ENCODE data around the gene TSSK6.
A peak's percentile ranks its signal among the peaks of the same experiment; 100 is the strongest.

Gene TSSK6

DNA sequence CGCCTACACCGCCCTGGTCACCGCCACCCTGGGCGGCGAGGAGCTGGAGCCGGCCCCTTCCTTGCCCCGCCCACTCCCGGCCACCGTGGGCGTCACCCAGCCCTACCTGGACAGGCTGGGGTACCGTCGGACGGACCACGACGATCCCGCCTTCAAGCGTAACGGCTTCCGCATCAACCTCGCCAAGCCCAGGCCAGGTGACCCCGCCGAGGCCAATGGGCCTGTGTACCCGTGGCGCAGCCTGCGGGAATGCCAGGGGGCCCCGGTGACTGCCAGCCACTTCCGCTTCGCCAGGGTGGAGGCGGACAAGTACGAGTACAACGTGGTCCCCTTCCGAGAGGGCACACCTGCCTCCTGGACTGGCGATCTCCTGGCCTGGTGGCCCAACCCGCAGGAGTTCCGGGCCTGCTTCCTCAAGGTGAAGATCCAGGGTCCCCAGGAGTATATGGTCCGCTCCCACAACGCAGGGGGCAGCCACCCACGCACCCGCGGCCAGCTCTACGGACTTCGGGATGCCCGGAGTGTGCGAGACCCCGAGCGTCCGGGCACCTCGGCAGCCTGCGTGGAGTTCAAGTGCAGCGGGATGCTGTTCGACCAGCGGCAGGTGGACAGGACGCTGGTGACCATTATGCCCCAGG, 29.7 kb upstream of the TSSK6 start:
- DNase-seq (ENCODE audit: low read depth) = no peak

DNA sequence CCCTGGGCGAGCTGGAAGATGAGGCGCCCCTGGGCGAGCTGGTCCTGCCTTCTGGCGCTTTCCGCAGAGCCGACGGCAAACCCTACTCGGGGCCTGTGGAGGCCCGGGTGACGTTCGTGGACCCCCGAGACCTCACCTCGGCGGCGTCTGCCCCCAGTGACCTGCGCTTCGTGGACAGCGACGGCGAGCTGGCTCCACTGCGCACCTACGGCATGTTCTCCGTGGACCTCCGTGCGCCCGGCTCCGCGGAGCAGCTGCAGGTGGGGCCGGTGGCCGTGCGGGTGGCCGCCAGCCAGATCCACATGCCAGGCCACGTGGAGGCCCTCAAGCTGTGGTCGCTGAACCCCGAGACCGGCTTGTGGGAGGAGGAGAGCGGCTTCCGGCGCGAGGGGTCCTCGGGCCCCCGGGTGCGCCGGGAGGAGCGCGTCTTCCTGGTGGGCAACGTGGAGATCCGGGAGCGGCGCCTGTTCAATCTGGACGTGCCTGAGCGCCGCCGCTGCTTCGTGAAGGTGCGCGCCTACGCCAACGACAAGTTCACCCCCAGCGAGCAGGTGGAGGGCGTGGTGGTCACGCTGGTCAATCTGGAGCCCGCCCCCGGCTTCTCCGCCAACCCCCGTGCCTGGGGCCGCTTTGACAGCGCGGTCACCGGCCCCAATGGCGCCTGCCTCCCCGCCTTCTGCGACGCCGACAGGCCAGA, 29.1 kb upstream of the TSSK6 start:
- DNase-seq (ENCODE audit: low read depth) = no peak

DNA sequence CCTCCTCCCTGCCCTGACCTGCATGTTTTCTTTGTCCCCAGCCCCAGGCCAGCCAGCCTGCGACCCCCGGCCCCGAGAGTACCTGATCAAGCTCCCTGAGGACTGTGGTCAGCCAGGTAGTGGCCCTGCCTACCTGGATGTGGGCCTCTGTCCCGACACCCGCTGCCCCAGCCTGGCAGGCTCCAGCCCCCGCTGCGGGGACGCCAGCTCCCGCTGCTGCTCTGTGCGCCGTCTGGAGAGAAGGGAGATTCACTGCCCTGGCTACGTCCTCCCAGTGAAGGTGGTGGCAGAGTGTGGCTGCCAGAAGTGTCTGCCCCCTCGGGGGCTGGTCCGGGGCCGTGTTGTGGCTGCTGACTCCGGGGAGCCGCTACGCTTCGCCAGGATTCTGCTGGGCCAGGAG, 28.3 kb upstream of the TSSK6 start:
- DNase-seq (ENCODE audit: low read depth) = no peak

DNA sequence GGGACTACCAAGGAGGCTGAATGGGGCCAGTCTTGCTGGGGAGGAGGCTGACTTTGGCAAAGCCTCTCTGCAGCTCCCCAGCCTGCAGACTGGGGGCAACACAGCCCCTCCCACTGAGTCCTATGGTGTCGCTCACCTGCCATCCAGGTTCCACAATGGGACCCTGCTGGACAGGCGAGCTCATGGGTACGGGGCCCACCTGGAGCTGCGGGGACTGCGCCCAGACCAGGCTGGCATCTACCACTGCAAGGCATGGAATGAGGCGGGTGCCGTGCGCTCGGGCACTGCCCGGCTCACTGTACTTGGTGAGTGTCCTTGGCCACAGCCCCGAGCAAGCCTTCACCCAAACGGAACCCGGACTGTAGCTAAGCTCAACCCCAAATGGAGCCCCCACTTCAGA, 27.8 kb upstream of the TSSK6 start:
- no peak for DNase-seq (ENCODE audit: low read depth)

DNA sequence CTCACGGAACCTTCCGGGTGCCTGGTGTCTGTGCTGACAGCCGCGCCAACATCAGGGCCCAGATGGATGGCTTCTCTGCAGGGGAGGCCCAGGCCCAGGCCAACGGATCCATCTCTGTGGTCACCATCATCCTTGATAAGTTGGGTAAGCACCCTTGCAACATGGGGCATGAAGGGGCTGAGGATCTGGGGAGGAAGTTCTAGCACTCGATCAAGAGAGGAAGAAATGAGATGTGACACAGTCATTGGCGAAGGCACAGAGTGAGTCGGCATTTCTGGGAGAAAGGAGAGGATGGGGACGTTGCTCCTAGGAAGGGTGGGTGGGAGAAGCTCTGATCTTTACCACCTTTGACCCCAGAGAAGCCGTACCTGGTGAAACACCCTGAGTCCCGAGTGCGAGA, 27.2 kb upstream of the TSSK6 start:
- no peak for DNase-seq (ENCODE audit: low read depth)

DNA sequence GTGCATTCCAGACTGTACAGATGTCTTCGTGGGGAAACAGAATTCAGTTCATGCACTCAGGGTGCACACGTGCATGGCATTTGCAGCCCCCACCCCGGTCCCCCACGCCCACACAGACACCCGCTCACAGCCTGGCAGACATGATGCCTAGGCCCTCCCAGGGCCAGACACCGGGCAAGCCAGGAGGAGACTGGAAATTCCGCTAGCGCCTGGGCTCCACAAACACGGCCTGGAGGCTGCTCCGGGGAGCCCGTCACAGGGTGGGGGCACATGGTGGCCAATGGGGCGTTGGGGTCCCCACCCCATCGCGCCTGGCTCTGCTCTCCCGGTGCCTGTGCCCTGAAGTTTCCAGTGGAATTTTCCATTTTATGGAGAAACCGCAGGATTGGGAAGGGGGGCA, 26.3 kb upstream of the TSSK6 start:
- DNase-seq (ENCODE audit: low read depth) = no peak

DNA sequence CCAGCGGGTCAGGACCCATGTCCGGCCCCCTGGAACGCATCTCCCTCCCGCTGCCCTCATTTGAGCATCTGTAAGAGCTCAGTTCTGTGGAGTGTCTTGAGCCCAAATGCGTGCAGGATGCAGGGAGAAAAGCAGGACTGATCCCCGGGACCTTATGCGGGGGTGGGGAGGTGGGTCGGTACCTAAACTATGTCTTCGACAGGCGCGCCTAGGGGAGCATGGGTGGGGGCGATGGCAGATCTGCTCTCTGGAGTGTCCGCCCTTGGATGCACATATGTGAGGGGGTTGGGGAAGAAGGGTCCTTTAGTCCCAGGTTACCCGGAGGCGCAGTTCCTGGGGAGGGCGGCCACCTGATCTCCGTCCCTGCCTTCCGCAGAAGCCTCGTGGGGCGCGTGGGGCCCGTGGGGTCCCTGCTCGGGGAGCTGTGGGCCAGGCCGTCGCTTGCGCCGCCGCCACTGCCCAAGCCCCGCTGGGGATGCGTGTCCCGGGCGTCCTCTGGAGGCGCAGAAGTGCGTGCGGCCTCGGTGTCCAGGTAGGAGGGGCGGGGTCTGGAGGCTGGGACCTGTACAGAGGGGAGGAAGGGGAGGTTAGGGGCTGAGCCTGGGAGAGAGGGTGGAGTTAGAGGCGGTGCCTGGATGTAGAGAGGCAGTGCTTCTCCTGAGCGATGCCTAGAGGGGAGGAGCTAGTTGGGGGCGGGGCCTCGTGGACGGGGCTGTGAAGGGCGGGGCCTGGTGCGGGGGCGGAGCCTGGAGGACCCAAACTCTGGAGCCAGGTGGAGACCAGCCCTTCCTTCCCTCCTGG, 25.6 kb upstream of the TSSK6 start:
- peak; percentile 60 for DNase-seq (ENCODE audit: low read depth)

DNA sequence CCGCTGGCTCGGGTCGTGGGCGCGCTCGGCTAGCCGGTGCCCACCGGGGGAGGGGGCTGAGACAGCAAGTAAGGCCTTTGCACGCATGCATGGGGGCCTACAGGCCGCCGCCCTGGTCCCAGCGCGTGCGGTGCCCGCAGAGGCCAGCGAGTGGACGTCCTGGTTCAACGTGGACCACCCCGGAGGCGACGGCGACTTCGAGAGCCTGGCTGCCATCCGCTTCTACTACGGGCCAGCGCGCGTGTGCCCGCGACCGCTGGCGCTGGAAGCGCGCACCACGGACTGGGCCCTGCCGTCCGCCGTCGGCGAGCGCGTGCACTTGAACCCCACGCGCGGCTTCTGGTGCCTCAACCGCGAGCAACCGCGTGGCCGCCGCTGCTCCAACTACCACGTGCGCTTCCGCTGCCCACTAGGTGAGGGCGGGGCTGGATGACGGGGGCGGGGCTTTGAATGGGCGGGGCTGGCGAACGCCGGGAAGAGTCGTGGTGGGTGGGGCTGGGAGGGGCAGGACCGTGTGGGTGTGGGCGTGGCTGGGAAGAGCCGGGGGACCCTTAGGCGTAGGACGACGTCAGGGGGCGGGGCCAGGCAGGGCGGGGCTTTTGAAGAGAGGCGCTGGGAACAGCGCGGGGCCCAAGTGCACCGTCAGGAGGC, 24.8 kb upstream of the TSSK6 start:
- peak; percentile 58 for DNase-seq (ENCODE audit: low read depth)

DNA sequence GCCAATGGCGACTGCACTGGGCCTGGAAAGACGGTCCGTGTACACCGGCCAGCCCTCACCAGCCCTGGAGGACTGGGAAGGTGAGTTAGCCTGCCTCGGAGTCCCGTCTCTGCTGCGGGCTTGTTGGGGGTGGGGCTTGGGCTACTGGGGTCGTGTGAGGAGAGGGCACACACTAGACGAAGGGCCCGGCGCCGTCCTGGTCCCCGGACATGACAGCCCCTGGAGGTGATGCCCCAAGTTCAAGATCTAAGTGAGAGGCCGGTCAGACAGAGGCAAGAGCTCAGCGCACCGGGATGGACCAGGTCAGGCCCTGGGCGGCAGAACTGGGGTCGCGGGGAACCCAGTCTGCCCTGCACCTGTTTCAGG, 24.3 kb upstream of the TSSK6 start:
- DNase-seq (ENCODE audit: low read depth) = no peak

DNA sequence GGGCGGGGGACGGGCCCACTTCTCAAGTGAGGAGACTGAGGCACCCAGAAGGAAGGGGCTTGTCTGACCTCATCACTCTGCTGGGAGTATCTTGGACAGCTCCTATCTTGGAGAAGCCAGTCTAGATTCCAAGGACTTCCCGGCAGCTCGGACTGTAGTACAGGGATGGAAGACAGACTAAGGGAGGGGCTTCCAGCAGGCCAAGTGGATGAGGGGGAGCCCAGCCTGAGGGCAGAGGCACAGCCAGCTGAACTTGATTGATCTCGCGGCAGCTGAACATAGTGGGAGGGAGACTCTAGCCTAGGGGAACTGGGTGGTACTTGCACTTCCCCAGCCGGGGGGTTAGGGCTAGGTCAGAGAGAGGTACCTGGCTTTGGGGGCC, 23.4 kb upstream of the TSSK6 start:
- DNase-seq (ENCODE audit: low read depth) = no peak

DNA sequence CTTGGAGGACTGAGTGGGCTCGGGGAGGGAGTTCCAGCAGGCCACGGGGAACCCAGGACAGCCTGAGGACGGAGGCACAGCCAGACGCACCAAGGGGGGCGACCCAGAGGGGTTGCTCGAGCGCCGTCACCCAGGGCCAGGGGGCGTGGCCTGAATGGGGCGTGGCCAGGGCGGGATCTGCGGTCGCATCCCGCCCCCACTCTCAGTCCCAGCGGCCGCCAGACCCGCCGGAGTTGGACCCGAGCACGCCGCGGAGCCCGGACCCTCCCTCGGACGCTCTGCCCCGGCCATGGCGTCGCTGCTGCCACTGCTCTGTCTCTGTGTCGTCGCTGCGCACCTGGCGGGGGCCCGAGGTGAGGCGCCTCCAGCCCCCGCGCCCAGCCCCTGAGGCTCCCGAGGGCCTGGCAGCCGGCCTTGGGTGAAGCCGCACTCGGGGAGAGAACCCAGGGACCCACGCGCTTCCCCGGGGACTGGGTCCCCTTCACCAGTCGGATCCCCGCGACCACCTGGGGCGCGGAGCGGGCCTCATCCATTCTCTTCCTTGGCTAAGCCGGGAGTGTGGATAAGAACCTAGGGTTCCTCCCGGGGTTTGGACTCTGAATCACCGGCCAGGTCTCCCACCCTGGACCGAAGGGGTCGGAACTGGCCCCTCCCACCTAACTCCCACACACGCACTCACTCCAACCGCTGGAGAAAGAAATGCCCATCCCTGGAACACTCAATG, 22.9 kb upstream of the TSSK6 start, which contains the start of gene CILP2:
TSS of gene CILP2 (plus strand) at position 205 of the 724 bp plus-strand sequence. CDS start at position 290, 85 bp downstream.
- DNase-seq (ENCODE audit: low read depth) = peak; percentile 42

DNA sequence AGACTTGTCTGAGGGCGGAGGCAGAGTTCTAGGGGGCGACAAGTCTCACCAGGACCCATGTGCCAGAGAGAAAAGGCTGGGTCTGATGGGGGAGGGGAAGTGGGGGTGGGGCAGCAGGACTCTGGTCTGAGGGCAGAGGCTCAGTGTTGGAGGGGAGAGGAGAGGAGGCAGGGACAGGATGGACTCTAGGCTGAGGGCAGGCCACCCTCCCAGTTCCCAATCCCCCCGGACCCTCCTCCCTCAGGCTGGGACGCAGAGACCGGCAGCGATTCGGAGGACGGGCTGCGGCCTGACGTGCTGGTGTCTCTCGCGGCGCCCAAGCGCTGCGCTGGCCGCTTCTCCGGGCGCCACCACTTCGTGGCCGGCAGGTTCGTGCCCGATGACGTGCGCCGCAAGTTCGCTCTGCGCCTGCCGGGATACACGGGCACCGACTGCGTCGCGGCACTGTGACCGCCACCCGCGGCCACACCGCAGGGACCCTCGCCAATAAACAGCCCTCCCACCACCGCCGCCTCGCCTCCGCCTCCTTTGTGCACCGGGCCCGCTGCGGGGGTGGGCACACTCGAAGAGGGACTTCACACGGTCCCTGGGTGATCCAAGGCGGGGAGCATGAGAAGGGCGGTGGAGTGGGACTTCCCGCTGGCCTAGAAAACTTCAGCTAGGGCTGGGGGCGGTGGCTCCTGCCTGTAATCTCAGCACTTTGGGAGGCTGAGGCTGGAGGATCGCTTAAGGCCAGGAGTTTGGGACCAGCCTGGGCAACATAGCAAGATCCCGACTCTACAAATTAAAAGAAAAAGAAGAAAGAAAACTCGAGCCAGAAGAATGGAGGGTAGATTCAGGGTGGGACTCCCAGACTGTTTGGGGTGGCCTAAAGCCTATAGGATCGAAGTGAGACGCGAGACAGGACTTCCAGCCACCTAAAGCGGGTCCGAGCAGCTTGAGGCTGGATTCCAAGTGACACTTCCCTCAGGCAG, 22.0 kb upstream of the TSSK6 start:
- DNase-seq (ENCODE audit: low read depth) = no peak

DNA sequence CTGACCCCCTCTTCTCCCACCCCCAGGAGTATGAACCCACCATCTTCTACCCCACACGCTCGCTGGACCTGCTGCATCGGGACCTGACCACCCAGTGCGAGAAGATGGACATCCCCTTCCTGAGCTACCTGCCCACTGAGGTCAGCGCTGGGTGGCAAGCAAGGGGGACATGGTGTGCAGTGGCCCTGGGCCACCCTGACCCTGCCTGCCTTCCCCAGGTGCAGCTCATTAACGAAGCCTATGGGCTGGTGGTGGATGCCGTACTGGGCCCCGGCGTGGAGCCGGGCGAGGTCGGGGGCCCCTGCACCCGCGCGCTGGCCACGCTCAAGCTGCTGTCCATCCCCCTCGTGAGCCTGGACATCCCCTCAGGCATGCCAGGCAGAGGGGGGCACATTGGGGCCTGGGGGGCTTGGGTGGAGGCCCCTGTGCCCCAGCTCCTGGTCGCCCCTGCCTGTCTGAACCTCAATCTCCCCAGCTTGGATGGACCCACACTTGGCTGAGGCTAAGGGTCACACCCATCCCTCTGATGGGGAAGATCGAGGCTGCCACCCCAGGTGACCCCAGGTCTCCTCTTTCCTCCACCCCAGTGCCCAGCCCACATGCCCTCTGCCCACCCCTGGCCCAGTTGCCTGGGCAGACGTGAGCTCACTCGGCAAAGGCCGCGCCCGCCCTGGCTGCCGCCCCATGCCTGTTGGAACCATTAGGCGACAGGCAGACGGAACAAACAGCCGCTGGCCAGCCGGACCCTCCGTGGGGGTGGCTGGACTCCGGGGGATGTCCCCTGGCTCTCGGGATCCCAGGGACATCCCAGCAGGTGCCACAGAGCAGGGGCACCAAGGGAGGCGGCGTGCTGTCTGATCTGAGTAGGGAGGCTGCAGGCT, 20.2 kb upstream of the TSSK6 start:
- no peak for DNase-seq (ENCODE audit: low read depth)

DNA sequence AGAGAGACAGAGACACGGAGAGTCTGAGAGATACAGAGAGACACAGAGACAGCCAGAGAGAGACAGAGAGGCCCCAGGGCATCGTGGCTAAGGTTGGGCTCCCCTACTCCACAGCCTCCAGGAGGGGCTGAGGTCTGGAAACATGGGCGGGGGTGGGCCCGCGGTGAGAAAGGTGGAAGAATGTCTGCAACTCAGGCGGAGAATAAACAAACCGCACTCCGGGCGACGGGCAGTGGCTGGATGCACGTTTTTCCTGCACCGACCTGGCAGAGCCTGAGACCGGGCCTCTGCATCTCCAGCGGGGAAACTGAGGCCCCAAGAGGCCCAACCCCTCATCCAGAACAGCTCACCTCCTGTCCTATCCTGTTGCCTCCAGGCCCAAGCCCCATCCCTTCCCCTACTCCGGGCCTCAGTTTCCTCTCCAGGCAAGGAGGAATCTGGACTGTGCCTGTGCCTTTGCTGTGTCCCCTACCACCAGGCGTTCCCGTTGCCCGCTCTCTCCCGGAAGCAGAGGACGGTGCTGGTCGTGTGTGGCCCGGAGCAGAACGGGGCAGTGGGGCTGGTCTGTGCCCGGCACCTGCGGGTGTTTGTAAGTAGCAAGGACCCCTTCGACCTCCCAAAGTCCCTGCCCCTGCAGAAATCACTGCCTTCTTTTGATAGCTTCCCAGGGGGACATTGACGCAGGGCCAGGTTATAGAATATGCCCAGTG, 19.4 kb upstream of the TSSK6 start:
- DNase-seq (ENCODE audit: low read depth) = no peak

DNA sequence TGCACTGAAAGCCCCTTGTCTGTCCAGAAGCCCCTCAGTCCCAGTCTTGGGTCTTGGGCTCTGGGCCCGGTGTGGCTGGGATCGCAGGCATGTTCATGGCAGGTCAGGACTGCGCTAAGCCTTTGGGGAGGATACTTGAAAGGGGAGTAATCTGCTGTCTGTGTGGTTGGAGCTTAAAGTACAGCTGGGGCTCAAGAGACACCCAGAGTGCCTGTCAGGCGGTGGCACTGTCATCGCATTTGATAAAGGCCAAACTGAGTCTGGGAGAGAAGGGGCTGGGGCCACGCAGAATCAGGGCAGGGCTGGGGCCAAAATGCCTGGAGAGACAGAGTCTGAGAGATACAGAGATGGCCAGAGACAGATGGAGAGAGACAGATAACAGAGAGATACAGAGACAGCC, 18.5 kb upstream of the TSSK6 start:
- DNase-seq (ENCODE audit: low read depth) = no peak

DNA sequence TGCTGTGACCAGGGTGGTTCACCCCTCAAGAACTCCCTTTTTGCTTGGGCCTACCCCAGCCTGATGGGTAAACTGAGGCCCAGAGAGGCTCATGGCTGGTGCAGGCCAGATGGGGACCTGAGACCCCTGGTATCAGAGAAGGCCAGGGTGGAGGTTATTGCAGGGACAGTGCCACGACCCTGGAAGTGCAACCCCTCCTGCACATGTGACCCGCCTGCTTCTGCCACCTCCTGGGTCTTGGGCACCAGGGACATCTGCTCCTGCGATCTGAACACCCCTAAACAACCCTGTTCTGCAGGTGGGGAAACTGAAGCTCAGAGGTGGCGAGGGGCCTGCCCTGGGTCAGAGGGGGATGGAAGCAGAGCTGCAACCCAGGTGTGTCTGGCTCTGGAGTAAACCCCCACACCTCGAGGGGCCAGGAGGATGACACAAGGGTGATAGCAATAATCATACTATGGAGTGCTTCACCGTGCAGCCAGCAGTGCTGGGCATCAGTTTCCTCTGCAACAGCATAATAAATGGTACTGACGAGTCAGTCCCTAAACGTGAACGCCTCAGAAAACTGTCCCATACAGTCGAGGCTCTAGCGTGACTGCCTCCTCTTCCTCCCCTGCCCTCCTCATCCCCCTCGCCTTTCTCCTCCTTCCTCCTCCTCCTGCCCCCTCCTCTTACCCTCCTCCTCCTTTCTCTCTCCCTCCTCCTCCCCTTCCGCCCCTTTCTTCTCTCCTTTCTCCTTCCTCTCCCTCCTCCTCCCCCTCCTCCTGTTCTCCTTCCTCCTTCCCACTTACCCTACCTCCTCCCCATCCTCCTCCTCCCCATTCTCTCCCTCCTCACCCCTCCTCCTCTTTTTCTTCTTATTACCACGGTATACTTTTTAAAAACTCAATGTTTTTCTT, 17.7 kb upstream of the TSSK6 start:
- DNase-seq (ENCODE audit: low read depth) = no peak

DNA sequence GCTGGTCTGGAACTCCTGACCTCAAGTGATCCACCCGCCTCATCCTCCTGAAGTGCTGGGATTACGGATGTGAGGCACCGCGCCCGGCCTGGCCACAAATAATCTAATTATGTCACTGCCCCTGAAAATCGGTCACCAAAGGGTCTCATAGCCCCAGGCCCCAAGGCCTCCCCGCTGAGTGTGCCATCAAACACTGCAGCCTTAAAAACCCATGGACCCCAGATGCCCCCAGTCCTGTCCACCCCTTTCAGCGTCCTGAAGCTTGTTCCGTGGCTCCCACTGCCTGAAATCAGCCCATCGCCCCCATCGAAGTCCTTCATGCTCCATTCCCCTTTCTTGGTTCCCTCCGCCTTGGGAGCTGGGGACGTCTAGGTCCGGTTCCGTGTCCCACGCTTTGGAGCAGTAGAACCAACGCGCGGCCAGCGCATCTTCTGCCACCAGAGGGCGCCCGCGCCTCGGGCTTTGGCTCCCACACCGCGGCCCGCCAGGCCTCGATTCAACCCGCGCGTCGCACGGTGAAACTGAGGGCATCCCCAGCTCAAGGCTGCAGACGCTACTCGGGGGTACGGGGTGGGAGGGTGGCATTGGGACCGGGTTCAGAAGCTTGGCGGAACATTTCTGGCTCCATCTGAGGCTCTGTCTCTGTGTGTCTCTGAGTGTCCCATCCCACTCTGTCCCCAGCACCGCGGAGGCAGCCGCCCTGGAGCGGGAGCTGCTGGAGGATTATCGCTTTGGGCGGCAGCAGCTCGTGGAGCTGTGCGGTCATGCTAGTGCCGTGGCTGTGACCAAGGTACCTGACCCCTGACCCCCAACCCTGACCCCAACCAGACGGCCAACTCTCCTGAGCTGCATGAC, 16.8 kb upstream of the TSSK6 start:
- DNase-seq (ENCODE audit: low read depth) = peak; percentile 77
